GM18858 (cell line): ENCODE measurements around the gene FAT1.
"Not testable (repeated sequence)": the region's sequence is repeated elsewhere in the genome, so short reads cannot be mapped to it uniquely, and the experiment has no call there.

ENCODE experiments used
- ATAC-seq: cut with Tn5 transposase; IDR thresholded peaks from one replicate; pipeline ENCODE4 v1.9.1; 2021; ENCODE audit not compliant: unreplicated experiment

The FAT1 gene

DNA sequence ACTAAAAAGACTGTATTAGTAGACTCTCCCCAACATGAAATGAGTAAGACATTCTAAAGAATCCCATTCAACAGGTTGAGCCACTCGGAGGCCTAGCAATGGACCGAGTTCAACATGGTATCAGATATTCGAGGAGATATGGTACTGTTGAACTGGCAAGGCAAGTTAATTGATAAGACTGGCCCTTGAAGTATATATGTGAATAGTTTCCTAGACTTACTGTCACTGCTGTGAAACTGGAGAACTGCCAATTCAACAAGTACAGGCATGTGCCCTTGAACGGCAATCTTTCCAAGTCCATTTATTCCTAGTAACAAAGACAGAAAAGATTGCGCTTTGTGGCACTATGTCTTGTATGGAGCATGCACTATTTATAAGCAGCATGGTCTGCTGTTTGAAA is 24.4 kb downstream of the FAT1 start:
- no peak for ATAC-seq

DNA sequence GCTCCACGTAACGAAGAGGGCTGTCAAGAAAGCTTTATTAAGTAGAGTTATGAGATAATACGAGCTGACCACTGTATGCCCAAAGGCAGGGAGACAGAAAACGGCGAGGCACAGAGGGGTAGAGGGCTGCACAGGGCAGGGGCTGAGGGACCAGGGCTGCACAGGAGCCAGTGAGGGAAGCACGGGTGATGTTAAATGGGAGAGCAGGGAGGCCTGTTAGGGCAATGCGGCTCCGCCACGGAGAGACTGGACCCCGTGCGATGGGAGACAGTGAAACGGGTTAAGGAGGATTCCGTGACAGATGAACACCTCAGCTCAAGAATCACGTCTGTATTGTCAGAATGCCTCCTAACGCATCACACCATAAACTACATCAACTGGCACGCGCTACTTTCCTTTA is 25.1 kb downstream of the FAT1 start:
- no peak for ATAC-seq

DNA sequence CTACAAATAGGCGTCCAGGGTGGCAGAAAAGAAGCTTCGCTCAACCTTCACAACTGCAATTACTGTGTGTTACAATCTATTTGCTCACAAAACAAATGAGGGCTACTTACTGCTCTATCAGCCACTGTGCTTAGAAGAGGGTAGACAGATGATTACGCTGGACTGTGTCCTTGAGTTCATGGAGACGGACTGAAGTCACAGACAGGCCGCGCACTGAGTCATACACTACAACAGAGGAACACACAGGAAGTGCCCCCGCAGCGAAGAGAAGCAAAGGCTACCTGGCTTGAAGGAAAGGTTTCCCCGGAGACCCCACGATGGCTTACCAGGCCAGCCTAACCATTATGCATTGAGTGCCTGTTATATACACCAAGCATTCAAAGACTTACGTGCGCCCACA is 25.6 kb downstream of the FAT1 start:
- no peak for ATAC-seq

DNA sequence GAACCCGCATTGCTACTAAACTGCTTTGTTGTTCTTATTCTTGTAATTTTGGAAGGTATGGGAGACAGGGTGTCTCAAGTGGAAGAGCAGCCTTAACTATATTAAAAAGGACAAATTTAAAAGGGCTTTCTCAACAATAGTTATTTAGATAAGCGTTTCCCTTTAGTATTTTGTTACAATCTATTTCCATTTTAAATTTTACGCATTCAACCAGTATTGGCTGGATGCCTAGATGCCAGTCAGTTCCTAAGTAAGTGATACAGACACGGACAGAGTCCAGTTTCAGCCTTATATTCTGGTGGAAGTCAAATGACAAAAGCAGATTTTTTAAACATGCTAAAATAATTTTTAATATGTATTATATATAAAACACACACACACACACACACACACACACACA is 28.3 kb downstream of the FAT1 start:
- ATAC-seq: no peak

DNA sequence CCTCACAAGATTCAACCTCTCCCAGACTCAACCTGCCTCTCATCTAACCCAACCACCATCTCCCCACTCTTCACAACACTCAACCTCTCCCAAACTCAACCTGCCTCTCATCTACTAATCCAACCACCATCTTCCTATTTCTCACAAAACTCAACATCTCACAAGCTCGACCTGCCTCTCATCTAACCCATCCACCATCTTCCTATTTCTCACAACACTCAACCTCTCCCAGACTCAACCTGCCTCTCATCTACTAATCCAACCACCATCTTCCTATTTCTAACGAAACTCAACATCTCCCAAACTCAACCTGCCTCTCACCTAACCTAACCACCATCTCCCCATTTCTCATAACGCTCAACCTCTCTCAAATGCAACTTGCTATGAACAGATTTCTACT is 29.8 kb downstream of the FAT1 start:
- ATAC-seq: no peak

DNA sequence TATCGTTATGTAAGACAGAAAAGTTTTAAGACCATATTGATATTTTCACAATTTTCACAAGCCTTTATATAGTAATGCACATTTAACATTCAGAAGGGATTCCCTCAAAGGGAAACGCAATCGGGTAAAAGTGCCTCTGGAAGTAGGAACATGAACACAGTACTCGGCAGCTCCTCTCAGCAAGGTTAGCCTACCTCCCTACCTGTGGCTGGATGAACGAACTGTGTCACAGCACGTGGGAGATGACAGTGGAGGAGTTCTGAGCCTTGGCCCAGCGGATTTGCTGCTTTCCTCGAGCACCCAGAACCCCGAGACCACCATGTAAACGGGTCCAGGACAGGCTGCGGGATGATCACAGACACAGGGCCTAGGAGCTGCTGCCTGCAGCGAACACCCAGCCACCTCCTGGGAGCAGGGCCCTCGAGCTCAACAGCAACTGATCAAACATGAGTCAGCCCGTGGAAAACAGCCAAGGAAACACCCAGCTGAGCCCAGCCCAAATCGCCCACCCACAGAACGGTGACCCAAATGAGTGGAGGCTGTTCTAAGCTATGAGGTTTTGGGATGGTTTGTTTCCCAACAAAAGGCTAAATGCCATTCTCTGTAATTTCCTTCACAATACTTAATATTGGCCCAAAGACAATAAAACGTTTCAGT is 30.4 kb downstream of the FAT1 start:
- ATAC-seq: no peak

DNA sequence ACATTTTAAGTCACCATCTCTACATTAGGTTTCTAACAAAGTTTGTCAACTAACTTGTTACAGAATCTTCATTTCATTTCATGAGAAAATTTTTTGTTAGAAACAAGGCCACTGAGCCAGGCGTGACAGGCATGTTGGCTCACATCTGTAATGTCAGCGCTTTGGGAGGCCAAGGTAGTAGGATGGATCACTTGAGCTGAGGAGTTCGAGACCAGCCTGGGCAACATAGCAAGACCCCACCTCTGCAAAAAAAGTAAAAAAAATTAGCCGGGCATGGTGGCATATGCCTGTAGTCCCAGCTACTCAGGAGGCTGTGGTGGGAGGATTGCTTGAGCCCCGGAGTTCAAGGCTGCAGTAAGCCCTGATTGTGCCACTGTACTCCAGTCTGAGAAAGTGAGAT is 32.3 kb downstream of the FAT1 start:
- no peak for ATAC-seq

DNA sequence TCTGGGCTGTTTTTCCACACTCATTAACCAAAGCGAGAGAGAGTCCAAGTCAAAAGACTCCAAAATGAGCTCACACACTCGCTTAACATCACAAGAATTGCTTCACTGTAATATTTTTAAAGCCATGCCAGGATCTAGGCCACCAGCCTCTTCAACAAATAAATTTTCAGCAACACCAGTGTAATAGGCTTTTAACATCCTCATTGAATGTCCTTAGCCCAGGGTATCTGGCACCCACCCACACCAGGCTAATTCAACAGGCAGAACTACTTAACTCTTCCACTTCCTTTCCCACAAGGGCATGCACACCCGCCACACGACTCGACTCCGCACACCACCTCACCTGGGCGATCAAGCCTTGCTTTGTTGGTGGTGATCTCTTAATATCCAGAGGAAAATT is 34.2 kb downstream of the FAT1 start:
- ATAC-seq: no peak

DNA sequence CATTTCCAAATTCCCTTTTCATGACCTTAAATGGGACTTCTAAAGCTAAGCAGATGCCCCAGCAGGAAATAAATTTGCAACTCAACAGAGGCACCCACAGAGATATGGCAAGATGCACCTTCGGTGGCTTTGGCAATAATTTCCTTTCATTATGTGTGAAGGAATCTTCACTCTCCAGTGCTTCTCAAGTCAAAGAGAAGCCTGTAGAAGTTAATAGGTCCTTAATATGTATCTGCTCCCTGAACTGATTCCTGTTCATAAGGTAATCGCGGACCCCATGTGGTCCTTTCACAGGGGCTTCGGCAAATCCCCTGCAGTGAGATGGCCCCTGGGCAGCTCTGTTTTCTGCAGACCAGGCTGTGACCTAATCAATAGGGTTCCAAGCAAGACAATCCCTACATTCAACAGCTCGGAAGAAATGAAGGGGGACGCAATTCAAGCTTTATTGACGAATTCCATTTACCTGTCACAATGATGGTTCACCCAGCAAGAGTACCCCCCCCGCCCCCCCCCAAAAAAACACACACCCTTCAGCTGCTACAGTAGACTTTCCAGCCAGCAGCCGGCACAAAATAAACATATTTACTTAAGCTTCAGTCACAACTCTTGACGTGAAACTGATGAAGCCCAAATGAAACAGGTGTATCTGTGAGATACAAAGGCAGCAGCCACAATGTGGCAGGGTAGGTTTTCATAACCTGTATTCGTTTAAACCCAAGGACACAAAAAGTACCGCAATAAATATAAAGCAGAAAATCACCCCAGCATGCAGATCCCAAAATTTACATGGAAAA is 35.3 kb downstream of the FAT1 start:
- ATAC-seq: no peak

DNA sequence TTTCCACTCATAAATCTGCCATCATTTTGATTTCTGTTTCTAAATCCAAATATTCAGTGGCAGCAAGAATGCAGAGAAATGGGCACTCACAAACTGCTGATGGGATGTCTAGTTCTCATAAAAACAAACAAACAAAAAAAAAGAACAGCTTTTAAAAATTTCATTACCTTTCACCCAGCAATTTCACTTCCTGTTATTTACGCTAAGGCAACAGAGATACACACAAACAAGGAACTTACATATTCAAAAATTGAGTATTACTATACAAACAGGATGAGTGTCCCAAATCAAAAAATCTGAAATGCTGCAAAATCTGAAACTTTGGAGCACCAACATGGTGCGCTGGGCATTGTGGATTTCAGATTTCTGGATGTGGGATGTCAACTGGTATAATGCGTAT is 36.4 kb downstream of the FAT1 start:
- no peak for ATAC-seq

DNA sequence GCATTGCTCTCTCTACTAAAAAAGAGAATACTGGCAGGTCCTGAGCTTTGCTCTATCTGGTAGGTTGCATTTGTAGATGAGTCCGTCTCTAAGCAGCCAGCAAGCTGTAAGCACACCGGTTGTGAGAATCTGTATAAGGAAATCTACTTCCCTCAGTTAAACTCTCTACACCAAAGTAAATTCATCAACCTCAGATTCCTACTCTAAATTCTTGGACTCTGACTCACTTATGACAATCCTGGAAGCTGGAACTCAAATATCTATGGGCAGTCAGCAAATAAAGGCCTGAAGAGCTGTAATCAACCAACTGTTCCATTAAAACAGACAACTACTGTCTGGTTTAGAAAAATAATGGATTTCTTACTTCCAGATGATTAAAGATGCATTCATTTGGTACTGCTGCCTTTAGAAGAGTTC is 37.9 kb downstream of the FAT1 start:
- ATAC-seq: no peak

DNA sequence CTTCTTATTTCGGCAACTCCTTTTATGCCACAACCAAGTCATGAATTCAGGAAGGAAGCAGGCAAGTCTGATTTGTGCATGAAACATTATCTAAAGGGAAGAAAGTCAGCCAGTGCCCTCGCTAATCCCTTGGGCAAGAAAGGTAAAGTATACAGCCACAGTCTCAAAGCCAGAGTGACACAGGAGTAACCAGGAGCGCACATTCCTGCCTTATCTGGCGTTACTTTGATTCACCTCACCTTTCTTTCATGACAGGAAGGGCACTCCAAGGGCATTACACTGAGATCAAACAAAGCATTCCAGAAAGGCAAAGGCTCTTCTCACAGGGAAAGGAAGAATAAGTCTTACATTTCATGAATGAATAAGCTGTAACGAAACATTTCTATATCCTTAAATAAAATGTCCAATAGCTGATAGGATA is 38.8 kb downstream of the FAT1 start:
- no peak for ATAC-seq

DNA sequence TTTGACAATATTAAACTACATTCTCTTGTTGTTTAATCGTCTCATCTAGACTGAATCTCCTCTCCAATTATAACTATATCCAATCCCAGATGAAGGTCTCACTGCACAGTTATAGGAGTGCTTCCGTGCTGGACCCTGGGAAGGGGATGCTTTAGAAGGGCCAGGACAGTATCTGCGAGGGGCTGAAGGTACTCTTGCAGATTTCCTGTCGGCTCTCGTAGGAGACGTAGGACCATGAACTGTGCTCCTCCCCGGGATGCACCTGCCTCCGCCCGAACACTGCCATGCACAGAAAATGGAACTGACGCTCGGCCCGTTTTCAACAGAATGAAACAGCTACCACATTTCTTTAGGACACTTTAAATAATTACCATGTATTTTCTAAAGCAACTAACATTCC is 39.4 kb downstream of the FAT1 start:
- no peak for ATAC-seq

DNA sequence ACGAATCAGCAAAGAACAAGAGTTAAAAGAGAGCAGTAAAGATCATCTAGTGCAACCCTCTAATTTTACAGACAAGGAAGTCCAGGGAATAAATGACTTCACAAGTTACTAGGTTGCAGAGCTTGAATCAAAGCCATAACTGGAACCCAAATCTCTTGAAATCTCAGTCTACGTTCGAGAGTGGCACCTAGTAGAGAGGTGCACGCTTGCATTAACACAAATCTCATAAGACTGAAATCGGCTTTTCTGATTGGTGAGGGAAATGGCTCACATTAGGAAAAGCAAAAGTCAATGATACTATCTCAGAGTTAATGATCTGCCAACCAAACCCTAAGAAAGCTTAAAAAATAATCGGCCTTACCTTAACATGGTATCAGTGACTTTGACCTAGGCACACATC is 43.0 kb downstream of the FAT1 start:
- ATAC-seq: no peak

DNA sequence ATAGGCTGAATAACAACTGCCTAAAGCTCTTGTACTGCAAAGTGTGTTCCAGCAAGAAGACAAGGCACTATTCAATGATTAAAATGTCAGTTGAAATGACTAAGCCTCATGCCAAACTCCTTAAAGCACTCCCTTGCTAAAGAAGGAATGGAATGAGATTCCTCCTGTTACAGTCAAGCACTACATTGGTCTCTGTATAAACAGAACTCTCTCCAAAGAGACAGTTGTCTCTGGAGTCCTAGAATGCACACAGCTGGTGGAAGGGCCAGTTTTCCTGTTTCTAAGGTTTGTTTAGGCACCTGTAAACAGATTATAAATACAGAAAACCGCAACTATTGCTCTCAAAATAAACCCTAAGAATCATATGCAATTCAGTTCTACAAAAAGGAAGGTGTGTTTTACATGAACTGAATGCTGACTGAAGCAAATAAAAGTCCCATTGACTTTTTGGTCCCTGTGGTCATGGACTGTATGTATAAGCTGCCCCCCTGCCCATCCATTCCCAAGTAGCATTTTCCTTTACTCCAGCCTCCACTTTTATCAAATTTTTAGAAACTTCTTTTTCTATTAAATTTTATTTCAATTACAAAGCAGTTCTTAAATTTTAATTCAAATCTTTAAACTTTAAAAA is 47.0 kb downstream of the FAT1 start:
- no peak for ATAC-seq

DNA sequence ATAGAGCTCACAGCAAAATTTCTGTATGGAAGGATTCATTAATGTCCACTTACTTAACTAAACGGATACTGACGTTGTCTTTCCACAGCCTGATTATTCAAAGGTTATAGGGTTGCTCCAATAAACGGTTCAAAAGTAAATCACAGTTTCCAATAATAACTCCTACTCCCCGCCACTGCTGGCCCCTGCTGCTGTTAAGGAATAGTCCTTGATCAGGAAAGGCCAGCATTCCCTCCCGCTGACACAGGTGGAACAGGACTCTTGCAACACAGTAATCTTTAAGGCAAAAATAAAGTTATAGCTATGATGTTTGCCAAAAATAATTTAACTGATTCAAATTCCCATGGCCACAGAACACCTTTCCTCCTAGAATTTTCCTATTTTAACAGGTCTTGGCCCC is 53.9 kb downstream of the FAT1 start:
- no peak for ATAC-seq

DNA sequence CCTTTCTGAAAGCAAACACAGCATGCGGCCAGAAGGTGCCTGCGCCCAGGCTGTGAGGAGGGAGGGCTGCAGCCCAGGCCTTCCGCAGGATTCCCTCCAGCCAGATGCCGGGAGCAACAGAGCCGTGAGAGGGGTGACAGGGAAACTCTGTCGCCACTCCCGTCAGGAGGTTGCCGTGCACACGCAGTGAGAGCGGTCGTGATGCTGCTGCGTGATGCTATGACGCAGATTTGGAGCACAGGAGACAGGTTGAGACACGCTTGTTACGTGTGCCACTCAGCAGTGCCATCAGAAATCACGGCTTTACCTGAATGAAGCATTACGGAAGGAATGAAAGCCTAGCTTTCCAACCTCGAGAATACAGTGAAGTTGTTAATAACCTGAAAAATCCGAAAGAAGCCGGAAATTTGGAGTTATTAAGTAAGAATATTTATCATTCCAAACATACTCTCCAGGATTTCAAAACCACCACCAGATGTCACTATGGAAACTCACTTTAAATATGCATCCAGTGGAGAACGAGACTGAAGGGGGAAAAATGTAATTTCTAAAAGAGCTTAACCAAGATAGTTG is 54.4 kb downstream of the FAT1 start:
- no peak for ATAC-seq

DNA sequence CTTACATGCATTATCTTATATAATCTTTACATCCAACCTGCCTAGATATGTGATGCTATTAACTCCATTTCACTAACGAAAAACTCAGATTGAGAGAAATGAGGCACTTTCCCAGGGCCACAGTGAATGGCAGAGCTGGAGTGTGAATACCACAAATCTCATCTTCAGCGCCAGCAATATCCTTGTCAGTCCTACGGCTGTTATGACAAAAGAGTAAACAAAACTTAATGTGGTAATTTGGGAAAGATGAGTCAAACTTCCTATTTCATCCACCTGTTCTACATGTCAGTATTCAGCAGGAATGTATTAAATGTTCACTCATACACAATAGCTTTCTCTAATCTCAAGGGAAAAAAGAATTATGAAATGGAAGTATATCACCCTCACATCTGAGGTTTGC is 56.9 kb downstream of the FAT1 start:
- ATAC-seq: no peak

DNA sequence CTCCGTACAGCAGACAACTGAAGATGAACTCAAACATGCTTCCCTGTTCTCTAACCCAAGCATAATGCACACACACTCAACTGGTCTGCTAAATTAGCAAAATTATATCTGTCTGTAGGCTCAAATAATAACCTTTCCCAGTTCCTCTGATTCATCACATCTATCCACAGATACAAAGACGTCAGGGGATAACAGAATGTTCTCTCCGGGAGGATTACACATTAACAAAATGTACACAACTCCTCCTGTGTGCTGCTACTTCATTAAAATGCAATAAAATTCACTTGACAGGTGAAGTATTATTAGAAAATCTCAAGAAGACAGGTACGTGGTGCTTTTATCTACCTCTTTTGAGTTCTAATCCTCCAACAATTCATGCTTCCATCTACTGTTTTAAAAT is 57.4 kb downstream of the FAT1 start:
- no peak for ATAC-seq

DNA sequence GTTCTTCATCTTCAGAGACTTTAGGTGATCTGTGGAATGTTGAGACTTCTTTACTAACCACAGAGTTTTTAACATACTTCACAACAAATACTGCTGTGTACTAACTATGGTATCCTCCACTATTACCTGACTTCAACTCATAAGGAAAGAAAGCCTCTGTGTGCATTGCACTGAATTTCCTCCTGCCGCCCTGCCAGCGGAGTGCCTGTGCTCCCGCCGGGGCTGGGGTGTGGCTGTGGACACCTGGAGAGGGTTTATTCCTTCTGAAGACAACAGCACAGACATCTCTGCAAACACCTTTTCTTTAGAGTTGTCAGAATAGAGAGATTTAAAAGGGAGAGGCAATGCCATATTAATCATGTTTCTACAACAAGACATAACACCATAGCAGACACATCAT is 63.3 kb downstream of the FAT1 start:
- ATAC-seq: no peak

DNA sequence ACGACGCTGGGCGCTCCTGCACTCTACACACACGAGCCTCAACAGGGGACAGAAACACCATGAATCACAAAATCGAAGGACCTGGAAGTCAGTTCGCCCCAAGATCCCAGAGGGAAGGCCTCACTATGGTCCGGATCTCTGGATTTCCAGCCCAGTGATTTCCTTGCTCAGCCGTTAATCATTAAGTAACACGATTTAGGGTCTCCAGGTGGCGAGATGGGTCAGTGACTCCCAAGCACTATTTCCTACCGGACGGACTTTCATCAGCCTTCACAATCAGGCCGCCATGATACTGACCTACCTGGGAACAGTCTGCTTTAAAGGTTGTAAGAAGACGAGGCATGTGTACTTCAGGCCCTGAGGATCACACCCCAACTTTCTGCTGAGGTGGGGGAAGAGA is 63.7 kb downstream of the FAT1 start:
- ATAC-seq: no peak

DNA sequence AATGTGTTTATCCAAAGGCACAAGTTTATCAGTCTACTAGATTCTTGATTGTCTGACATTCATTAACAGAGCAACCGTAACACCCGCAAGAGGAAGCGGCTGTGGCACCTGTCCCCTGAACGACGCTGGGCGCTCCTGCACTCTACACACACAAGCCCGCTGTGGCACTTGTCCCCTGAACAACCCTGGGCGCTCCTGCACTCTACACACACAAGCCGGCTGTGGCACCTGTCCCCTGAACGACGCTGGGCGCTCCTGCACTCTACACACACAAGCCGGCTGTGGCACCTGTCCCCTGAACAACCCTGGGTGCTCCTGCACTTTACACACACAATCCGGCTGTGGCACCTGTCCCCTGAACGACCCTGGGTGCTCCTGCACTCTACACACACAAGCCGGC is 64.2 kb downstream of the FAT1 start:
- not testable (repeated sequence) for ATAC-seq
